Ishikawa (cell line): ENCODE data around the gene TH.

Experiments
- CEBPB ChIP-seq: IDR thresholded peaks from 2 replicates; pipeline ENCODE4 v1.6.1; 2012
- CREB1 ChIP-seq: IDR thresholded peaks from 2 replicates; pipeline ENCODE4 v1.6.1; 2012; ENCODE audit warnings: low read depth
- EGR1 ChIP-seq: IDR thresholded peaks from 2 replicates; pipeline ENCODE4 v1.6.1; 2012
- EP300 ChIP-seq: IDR thresholded peaks from 2 replicates; pipeline ENCODE4 v1.6.1; 2012; ENCODE audit warnings: borderline replicate concordance
- FOXM1 ChIP-seq: IDR thresholded peaks from 2 replicates; pipeline ENCODE4 v1.6.1; 2012; ENCODE audit warnings: low read depth, borderline replicate concordance
- MAX ChIP-seq: IDR thresholded peaks from 2 replicates; pipeline ENCODE4 v1.6.1; 2012
- NFIC ChIP-seq: IDR thresholded peaks from 2 replicates; pipeline ENCODE4 v1.6.1; 2012
- RAD21 ChIP-seq: IDR thresholded peaks from 2 replicates; pipeline ENCODE4 v1.6.1; 2012; ENCODE audit warnings: low read depth
- REST ChIP-seq: IDR thresholded peaks from 2 replicates; pipeline ENCODE4 v1.6.1; 2012; ENCODE audit warnings: low read depth, mild to moderate bottlenecking
- TAF1 ChIP-seq: IDR thresholded peaks from 2 replicates; pipeline ENCODE4 v1.6.1; 2012; ENCODE audit warnings: low read depth, mild to moderate bottlenecking
- TCF12 ChIP-seq: IDR thresholded peaks from 2 replicates; pipeline ENCODE4 v1.6.1; 2012; ENCODE audit warnings: low read depth
- TEAD4 ChIP-seq: IDR thresholded peaks from 2 replicates; pipeline ENCODE4 v1.6.1; 2012
- USF1 ChIP-seq: IDR thresholded peaks from 2 replicates; pipeline ENCODE4 v1.6.1; 2012
- YY1 ChIP-seq: IDR thresholded peaks from 2 replicates; pipeline ENCODE4 v1.6.1; 2012; ENCODE audit warnings: low read depth
- ZBTB7A ChIP-seq: IDR thresholded peaks from 2 replicates; pipeline ENCODE4 v1.6.1; 2012; ENCODE audit warnings: low read depth

The TH gene

GRCh38 chr11:2203440-2204259, 32.0 kb upstream of the TH start:
- TF ChIP-seq REST (no peak), ZBTB7A (no peak)

GRCh38 chr11:2202900-2203439, 31.4 kb upstream of the TH start:
- TF ChIP-seq CREB1 (no peak), NFIC (no peak), USF1 (no peak), CEBPB (no peak), FOXM1 (no peak), REST (no peak), RAD21 (no peak), TEAD4 (no peak), EGR1 (no peak)

- TF ChIP-seq MAX, result peak; percentile 95
- TF ChIP-seq EP300, result peak; percentile 65; the same call in 1 of the 2 replicates
- no peak for TF ChIP-seq EGR1
- TF ChIP-seq TAF1, result no peak
- TF ChIP-seq USF1, result peak; percentile 79
- TF ChIP-seq NFIC, result peak; percentile 65
- TF ChIP-seq ZBTB7A, result no peak; the same call in 1 of the 2 replicates
- TF ChIP-seq TEAD4, result peak; percentile 43; the same call in 1 of the 2 replicates
- no peak for TF ChIP-seq CEBPB
- no peak for TF ChIP-seq RAD21
- peak; percentile 81 for TF ChIP-seq TCF12
- TF ChIP-seq YY1, result no peak
These were observed 30.7 kb upstream of the TH start for GRCh38 chr11:2202071-2202899.

- no peak for TF ChIP-seq YY1
- TF ChIP-seq TAF1, result no peak
- TF ChIP-seq REST, result no peak
- TF ChIP-seq MAX, result no peak
- no peak for TF ChIP-seq USF1
- TF ChIP-seq TCF12, result no peak
- TF ChIP-seq ZBTB7A, result no peak
- no peak for TF ChIP-seq CEBPB
- no peak for TF ChIP-seq EP300
- TF ChIP-seq FOXM1, result no peak
- TF ChIP-seq RAD21, result no peak
- no peak for TF ChIP-seq CREB1
- TF ChIP-seq NFIC, result no peak
- TF ChIP-seq EGR1, result no peak
- TF ChIP-seq TEAD4, result no peak
These were observed 29.9 kb upstream of the TH start for GRCh38 chr11:2201542-2201941.
